Left renal cortex interstitium (tissue), 4 donors: ENCODE data around the gene OPRL1. TPM values are rescaled to one million over a fixed set of nuclear protein-coding genes. Genes with fewer than 3 reads are reported as not detected.

ENCODE experiments used
- DNase-seq, 4 donors: peaks; one replicate each; pipeline ENCODE4 v3.0.0-alpha.2; 2013; ENCODE audit warnings: low read depth in 4 of 4, low spot score in 2 of 4, missing footprints in 1 of 4
- polyA plus RNA-seq, 4 donors: library from polyadenylated mRNA; unstranded; fragments of 120-200 nt; gene quantifications; one replicate each; pipeline ENCODE4 v1.2.1, GENCODE V29; 2013; ENCODE audit not compliant: insufficient read length in 4 of 4

Gene OPRL1
- polyA plus RNA-seq, 4 donors = 0.85 to 1.4 (median 1.2) TPM

DNA sequence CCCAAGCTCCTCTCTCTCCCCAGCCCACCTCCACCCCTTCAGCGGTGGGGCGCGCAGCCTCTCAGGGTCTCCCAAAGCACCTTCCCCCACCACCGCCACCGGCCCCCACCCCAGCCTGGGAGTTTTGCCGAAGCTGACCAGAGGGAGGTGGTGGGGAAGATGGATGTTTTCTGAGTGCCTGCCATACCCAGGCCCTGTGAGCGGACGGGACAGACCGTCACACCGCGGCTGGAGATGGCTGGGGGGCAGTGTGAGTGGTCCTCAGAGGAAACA is 38.2 kb upstream of the OPRL1 start:
- DNase-seq = no peak

DNA sequence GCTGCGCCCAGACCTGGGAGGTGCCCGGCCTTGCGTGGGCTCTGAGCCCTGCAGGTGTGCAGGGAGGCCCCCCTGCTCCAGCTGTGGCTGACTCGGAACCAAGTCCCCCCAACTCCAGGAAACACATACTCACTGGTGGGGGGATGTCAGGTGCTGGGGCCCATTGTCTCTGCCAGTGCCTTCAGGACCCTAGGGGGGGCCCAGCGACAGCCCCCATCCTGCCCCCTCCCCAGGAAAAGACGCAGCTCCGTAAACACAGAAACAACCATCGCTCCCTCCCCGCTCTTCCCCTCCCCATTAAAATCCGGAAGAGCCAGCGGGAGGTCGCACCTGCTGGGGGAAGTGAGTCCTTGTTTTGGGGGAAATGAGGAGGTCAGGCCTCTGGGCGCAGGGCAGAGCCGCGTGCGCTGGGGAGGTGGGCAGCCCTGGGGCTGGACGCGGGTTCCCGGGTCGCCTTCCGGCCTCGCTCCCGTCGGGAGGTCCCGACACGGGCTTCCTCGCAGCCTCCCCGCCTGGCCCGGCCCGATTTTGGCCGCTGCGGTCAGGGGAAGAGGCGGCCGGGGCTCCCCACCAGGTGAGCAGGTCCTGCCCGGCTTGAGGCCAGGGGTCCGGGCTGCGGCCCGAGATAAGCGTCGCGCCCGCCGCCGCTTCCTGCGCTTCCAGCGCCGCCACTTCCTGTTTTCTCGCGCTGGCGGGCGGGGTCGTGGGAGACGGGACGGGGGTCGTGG is 37.7 kb upstream of the OPRL1 start:
- DNase-seq = no peak

DNA sequence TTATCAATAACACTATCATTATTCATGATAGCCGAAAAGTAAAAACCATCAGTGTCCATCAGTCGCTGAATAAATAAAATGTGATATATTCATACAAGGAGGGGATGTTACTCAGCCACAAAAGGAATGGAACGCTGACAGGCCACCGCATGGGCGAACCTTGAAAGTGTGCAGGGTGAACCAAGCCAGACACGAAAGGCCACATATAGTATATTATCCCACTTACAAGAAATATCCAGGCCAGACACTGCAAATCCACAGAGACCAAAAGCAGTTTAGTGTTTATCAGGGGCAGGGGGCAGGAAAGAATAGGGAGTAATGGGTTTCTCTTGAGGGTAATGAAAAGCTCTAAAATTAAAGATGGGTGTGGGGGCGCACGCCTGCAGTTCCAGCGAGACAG is 36.1 kb upstream of the OPRL1 start:
- DNase-seq = no peak

DNA sequence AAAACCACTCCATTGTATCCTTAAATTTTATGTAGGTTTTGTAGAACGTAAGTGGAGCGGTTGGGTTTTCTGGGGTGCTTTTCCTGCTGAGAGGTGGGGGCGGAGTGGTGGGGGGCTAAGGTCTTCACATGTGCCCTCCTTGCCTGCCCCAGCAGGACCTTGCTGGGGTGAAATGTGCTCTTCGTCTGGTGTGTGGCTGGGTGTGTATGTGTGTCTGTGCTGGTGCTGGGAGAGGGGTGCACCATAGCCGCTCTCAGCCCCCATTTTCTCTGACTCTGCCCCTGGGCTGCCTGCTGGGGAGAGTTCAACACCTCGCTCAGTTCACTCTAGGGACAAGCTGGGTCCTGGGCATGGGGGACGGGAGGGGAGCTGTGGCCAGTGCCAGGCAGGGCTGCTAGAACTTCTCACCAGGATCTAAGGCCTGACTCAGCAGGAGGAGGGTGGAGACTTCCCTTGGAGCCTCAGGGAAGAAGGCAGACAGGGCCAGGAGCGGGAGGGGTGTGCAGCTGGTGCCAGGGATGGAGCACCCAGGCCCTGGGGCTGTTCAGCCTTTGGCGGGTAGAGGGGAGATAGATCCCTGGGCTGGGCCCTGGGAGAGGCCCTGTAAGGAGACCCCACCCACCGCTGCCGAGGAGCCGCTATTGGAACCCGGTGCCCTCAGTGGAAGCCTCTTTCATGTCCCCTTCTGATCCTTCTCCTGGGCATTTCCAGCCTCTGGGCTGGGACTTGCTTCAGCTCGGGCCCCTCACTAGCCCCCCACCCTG is 35.2 kb upstream of the OPRL1 start:
- DNase-seq = no peak

DNA sequence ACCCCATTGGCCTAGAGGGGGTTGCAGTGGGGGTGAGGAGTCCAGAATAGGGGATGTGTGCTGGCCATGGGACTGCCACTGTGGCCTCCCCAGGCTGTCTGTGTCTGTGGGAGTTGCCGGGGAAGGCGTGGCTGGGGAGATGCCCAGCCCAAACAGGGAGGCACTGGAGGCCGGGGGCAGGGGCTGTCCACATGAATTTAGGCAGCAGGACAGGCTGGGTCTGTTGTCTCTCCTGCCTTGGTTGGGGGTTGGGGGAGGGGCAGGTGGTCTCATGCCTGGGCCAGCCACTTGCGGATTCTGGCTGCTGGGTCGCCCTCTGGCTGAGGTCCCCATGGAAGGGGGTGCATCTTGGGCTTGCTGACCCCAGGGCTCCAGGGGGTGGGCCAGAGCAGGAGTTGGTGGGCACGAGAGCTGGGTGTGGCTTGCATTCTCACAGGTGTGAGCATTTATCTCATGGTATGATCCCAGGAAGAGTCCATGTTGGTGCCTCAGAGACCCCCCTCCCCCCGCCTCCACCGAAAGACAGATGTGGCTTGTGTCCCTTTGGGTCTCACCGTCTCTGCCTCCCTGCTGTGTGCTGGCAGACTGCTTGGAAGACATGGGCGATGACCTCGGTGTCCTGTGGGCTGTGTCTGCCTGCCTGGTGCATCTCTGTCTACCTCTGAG is 34.4 kb upstream of the OPRL1 start:
- no peak for DNase-seq

DNA sequence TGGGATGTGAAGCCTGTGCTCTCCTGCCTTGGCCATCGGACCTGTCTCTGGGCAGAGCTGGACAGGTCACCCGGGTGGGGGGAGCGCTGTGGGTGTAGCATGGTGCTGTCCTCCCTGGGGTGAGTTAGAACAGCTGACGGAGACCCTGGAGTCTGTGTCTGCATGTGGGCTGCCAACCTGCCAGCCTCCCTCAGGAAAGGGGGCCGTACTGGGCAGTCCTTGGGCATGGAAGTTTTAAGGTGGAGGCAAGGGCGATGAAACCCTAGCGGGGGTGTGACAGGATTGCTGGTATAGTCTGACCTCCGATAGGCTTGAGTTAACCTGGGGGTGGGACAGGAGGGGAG is 32.9 kb upstream of the OPRL1 start:
- DNase-seq = no peak

DNA sequence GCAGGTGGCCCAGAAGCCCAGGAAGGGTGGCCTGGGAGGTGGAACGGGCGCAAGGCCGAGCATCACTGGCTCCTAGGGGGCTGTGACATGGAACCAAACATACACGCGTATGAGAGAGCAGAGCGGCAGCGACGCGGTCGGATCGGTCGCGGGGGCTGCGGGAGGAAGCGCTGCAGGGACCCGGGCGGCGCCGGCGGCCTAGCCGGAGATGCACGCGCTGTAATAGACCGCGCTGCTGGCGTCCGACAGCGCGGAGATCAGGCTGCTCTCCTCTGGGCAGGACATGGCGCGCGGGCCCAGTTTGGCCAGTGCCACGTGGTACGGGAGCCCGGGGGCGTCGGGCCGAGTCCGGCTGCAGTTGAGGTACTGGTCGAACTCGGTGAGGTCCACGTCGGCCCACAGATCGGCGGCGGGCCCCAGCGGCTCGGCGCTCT is 31.9 kb upstream of the OPRL1 start:
- DNase-seq = no peak

DNA sequence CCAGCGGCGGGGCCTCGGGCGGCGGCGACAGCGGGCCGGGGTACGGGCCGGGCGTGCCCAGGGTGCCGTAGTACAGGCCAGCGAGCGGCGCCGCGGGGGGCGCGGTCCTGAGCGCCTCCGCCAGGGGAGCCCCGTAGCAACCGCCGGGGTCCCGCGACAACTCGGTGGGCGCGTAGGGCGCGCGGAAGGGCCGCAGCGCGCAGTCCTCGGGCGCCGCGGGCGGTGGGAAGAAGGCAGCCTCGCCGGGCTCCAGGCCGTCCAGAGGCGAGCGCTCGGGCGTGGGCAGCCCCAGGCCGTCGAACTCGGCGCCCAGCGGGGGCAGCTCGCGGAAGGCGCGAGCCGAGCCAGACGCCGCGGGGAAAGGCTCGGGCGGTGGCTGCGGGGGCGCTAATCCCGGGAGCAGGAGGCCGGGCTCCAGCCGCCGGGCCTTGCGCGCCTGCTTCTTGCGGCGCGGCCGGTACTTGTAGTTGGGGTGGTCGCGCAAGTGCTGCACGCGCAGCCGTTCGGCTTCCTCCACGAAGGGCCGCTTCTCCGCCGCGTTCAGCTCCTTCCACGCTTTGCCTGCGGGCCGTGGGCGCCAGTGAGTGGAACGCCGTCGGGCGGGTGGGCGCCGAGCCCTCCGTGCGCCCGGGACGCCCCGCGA is 31.4 kb upstream of the OPRL1 start:
- no peak for DNase-seq

DNA sequence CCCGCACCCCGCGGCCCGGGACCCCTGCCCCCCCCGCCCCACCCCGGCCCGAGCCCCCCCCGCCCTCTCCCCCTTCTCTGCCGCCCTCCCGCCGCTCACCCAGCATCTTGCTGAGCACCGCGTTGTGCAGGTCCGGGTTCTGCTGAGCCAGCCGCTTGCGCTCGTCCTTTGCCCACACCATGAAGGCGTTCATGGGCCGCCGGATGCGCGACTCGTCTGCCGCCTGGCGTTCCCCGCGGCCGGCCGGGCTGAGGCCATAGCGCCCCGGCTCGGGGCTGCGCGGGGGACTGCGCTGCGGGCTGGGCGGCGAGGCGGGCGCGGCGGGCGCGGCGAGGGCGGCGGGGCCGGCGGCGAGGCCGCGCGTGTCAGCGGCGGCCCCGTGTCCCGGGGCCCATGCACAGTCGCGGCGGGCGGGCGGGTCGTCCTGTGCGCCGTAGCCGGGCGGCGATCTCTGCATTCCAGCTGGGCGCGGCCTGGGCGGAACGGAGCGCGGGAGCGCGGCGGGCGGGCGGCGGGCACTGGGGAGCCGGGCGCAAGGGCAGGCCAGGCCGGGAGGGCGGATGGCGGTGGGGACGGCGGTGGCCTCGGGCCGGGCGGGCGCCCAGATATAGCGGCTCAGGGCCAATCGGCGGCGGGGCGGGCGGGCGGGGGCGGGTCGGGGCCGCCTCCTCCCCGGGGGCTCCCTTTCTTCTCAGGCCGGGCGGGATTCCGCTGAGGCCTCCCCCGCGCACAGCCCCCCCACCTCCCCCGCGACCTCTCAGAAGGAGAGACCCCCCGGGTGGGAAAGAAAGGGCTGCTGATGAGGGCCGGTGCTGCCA is 30.6 kb upstream of the OPRL1 start, which contains the start of gene SOX18:
Gene SOX18 (minus strand): TSS at position 580 of the 818 bp plus-strand sequence. CDS start 123 bp downstream, at position 457.
- DNase-seq = no peak

DNA sequence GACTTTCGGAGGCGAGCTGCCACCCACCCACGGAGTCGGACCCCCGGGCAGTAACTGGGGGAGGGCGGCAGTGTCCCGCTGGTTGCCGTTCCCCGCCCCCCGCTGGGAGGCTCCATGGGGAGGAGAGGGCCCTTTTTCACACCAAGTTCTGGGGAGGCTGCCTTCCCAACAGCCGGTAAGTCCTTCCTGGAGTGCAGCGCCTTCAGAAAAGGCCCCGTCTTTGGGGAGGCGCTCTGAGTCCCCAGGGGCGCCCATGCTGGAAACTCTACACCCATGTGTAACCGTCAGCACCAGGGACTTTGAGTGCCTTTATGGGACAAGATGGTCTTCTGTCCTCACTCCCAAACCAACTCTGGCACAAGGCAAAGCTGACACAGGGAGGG is 30.0 kb upstream of the OPRL1 start:
- DNase-seq = no peak

DNA sequence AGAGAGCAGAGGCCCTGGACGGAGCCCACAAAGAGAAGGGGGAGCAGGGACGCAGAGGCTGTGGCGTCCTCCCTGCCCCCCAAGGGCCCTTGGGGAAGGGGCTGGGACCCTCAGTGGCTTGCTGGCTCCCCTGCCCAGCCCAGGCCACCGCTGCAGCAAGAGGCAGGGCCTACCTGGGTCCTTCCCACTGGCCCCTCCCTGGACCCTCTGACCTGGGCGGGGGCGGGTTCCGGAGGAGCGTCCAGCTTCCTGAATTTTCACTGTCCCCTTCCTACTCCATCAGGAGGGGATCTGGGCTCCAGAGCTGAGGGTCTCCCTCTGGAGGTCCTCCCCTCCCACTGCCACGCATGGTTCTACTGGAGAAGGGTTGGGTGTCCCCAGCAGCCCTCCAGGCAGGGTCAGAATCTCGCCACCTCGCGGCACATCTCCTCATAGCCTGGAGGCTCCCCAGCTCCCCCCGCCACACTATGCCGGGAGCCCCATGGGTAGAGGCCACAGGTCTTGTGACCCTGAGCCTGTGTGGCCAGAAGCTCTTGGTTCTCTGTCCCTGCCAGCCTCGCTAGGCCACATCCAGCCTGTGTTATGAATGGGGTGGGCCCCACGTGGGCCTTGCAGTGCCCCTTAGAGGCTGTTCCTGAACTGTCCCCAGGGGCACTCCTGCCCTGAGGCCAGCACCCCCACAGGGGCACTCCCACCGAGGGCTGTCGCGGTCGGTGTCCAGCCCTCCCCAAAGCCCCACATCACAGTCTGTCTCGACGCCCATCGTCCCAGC is 29.4 kb upstream of the OPRL1 start:
- no peak for DNase-seq

DNA sequence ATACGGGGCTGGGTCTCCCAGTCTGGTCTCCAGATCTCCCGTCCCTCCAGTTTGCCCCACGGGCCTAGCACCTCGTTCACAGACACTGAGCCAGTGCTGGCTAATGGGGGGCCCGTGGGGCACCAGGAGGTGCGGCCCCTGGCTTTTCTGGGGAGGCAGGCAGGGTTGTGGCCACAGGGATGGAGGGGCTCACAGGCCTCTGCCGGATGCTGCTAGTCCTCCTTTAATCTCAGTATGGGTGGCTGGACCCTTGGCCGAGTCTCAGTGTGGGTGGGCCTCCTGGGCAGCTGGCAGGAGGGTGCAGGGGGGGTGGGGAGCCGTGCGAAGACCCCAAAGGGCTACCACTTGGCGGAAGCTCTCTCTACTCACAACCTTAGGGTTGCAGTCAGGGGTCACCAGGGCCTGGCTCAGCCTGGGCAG is 28.8 kb upstream of the OPRL1 start:
- no peak for DNase-seq

DNA sequence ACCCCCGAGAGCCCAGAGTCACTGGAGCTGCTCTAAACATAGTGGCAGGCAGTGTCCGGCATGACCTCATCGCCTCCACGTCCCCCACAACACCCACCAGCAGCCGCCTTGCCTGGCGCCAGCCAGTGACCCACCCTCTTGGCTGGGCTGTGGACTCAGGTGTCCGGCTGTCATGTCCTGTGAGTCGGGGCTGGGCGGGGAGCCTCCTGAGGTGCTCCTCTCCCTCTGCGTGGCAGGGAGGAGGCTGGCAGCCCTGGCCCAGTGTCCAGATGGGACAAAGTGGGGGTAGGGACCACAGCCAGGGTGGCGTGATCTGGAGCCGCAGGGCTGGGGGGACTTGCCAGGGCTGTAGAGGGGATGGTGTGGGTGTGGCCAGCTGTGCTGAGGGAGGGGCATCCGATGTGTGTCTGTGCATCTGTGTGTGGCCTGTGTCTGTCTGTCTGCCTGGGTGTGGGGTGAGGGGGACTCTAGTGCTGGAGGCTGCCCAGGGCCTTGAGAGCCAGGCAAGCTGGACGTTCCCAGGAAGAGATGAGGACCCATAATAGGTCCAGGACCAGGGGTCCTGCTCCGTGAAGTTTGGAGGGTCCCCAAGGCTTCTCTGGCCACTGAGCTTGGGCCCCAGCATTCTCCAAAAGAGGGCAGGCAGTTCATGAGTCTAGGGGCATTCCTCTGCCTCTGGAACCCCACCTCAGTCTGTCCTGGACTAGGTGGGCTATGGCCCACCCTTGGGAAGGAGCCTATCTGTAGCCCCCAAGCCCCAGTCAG is 28.1 kb upstream of the OPRL1 start:
- no peak for DNase-seq

DNA sequence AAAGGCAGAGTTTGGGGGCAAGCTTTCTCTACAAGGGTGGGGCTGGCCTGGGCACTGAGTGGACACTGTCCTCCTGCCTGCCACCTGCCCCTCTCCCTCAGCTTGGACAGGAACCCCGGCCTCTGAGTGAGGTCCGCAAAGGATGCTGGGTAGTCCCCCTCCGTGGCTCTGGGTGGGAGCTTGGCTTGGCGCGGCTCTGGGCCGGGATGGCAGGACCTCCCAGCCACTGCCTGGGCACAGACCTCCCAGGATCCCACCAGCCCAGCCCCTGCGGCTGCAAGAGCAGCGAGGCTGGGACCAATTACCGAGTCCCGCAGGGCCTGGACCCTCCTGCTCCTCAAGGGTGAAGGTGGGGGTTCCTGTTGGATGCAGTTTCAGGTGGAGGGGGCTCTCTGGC is 27.6 kb upstream of the OPRL1 start:
- DNase-seq = no peak

DNA sequence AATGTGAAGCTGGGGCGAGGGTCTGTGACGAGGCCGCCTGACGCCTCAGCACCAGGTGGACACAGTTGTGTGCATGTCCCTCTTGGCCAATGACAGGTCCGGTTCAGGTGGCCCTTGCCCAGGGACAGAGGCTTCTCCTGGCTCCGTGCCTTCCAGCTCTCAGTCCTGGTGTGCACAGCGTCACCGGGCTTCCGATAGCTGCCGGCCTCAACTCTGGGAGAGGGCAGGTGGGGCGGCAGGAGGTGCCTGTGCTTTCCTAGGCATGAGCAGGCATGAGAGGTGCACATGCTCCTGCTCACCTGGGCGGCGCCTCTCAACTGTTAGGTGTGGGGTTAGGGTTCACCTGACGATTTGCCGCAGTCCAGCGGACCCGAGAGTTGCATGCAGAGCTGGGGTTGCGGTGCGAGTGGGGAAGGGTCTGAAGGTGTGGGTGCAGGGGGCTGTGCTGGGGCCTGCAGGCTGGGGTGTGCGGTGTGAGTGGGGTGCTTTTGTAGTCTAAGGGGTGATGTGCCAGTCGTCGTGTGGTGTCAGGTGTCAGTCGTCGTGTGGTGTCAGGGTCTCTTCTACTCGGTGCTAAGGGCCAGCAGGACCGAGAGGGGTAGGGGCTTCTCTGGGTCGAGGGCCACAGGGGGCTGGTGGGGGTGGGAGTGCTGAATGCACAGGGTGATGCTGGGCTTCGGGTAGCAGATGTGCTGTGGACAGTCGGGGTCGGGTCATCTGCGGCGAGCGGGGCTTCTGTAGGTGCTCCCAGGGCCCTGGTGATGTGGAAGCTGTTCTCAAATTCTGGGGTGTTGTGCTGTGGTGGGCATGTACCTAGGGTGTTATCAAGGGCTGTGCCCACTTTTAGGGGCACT is 26.7 kb upstream of the OPRL1 start:
- DNase-seq = no peak

DNA sequence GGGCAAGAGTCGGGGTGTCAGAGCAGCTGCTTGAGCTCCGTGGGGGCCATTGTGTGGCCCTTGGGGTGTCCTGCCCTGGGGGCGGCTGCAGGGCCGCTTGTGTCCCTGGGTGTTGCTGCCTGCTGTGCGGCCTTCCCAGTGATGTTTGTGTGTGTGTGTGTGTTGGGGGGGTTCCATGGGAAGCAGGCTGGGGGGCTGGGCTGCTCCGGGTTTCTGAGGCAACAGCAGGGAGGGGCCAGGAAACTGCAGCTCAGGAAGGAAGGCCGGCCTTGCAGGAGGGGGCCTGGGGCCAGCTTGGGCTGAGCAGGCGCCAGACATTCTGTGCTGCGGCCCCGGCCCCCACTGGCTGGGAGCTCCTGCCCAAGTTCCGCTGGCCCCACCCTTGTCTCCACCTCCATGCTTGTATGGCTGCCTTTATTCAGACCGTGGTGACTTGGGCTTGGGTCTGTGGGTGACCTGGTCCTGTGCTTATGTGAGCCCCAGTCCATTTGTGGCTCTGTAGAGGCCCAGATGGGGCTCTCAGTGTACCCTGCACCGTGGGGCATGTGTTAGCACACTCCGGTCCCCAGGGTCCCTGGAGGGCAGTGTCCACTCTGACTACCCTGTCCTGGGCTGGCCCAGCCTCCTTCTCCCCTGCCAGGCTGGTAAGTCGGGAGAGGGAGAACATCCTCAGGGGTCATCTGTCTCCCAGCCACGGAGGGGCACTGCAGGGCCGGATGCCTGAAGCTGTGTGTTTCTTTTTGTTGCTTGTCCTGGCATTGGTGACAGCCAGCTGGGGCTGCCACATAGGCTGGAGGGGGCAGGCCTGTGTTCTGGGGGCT is 25.8 kb upstream of the OPRL1 start:
- DNase-seq = no peak

DNA sequence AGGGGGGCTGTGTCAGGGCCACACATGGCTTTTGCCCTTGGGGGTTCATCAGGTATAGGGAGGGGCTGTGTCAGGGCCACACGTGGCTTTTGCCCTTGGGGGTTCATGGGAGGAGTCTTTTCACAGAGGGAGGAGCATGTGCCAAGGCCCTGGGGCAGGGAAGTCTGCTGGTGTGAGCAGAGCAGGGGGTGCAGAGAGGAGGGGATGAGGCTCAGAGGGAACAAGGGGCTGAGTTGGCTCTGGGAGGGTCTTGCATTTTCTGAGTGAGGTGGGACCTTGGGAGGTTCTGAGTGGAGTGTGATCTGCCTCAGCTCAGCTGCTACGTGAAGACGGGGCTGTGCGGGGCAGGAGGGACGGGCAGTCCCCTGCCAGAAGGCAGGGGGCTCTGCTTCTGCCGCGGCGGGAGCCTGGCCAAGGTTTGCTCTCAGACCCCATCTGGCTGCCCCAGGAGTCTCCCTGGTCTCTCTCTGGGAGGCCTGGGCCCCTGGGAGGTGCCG is 24.4 kb upstream of the OPRL1 start:
- DNase-seq = no peak
